ENCODE data around the gene TSGA10IP. TPM values are rescaled to one million over a fixed set of nuclear protein-coding genes. Genes with fewer than 3 reads are reported as not detected.

The TSGA10IP gene
- total RNA-seq, 3 donors from 2014 or later = not detected

DNA sequence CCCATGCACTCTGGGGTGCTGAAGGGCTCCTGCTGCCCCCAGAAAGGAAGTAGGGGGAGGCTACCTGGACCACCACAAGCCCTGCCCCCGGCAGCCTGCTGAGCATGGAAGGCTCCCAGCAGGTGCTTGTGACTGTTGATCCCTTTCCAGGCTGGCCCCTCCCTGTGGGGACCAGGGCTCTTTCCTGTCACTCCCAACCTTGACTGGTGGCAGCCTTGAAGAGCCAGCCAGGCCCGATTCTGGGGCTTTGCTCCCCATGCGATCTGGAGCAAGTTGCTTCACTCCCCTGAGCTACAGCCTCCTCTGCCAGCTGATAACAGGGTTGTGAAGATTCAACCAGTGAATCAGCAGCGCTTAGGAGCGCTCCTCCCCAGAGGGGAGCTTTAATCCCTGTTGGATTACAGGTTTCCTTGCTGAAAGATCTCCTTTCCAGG is 61.9 kb downstream of the TSGA10IP start:
- intact Hi-C loops (cut with DNase I; ENCODE audit: low total_unique reads) = no loop called here
- H3K27ac ChIP-seq = peak overlapping the region; percentile 10 to 23
- no peaks in the 10 kb centered on the region for H3K9me3 ChIP-seq
- no peak overlapping the region for H3K4me3 ChIP-seq
- no peaks in the 10 kb centered on the region for H3K36me3 ChIP-seq
- no peaks in the 10 kb centered on the region for H3K27me3 ChIP-seq
- TF ChIP-seq POLR2A (IDR thresholded peaks at IDR 0.05) (no peak), POLR2AphosphoS5 (IDR thresholded peaks at IDR 0.05) (no peak)
- TF ChIP-seq, protein P1, sequence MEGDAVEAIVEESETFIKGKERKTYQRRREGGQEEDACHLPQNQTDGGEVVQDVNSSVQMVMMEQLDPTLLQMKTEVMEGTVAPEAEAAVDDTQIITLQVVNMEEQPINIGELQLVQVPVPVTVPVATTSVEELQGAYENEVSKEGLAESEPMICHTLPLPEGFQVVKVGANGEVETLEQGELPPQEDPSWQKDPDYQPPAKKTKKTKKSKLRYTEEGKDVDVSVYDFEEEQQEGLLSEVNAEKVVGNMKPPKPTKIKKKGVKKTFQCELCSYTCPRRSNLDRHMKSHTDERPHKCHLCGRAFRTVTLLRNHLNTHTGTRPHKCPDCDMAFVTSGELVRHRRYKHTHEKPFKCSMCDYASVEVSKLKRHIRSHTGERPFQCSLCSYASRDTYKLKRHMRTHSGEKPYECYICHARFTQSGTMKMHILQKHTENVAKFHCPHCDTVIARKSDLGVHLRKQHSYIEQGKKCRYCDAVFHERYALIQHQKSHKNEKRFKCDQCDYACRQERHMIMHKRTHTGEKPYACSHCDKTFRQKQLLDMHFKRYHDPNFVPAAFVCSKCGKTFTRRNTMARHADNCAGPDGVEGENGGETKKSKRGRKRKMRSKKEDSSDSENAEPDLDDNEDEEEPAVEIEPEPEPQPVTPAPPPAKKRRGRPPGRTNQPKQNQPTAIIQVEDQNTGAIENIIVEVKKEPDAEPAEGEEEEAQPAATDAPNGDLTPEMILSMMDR (IDR thresholded peaks at IDR 0.05) = no peak
- peaks cover 0 to 11% of the 10 kb centered on the region in 2 donors for H3K4me1 ChIP-seq
- DNase-seq (ENCODE audit: low spot score in 2 of 2) = no peak

DNA sequence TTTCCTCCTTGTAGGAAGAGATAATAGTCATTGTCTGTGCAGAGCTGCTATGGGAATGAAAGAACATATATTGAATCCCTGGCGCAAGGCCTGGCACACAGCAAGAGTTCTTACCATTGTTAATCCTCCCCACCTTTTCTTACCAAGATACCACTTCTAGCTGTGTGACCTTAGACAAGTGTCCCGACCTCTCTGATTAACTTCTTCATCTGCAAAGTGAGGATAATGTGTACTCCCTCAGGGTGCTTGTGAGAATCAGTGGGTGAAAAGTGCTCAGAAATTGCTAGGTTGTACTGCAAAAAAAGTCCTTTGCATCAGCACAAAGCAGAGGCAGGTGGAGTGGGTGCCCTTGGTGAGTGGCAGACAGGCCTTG is 62.8 kb downstream of the TSGA10IP start:
- H3K36me3 ChIP-seq = no peaks in the 10 kb centered on the region
- peak overlapping the region in 1 of 2 donors; percentile 52 for H3K27ac ChIP-seq
- intact Hi-C loops (cut with DNase I; ENCODE audit: low total_unique reads) = no loop called here
- H3K4me3 ChIP-seq = no peak overlapping the region
- no peak for DNase-seq (ENCODE audit: low spot score in 2 of 2)
- H3K4me1 ChIP-seq = peaks cover 0 to 13% of the 10 kb centered on the region in 2 donors
- peaks cover 0 to 4% of the 10 kb centered on the region in 2 donors for H3K27me3 ChIP-seq
- TF ChIP-seq POLR2A (IDR thresholded peaks at IDR 0.05) = no peak
- TF ChIP-seq, protein P1 (IDR thresholded peaks at IDR 0.05) = no peak
- no peak for TF ChIP-seq POLR2AphosphoS5 (IDR thresholded peaks at IDR 0.05)
- H3K9me3 ChIP-seq = no peaks in the 10 kb centered on the region

DNA sequence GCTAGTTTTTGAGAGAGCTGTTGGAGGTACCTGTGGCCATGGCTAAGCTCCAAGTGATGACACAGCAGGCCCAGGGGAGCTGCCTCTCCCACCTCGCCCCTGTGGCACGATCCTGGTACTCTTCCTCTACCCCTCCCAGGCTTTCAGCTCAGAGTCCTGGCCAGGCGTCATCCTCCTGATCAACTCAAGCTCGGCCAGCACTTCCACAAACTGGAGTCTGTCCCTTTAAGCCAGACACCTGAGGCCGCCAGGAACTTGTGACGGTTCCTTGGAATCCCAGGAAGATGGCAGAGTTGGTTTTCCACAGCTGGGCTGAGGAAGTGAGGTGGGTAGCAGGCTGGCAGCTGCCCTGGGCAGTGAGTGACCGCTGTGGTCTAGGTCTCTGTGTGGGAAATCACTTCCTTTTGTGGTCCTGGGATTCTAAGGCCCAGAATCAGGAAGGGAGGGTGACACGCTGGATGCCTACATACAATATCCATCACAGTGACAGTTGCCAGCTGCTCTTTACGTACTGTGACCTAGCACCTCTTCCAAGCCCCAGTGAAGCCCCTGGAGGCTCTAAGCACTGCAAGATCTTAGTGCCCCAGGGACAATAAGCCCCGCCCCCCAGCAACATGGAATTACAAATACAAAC is 63.3 kb downstream of the TSGA10IP start:
- peaks cover 0 to 10% of the 10 kb centered on the region in 2 donors for H3K4me1 ChIP-seq
- peak overlapping the region in 1 of 2 donors; percentile 52 for H3K27ac ChIP-seq
- no peaks in the 10 kb centered on the region for H3K36me3 ChIP-seq
- DNase-seq (ENCODE audit: low spot score in 2 of 2) = no peak
- no peaks in the 10 kb centered on the region for H3K9me3 ChIP-seq
- no peak for TF ChIP-seq POLR2AphosphoS5 (IDR thresholded peaks at IDR 0.05)
- TF ChIP-seq POLR2A (IDR thresholded peaks at IDR 0.05) = no peak
- TF ChIP-seq, protein P1 (IDR thresholded peaks at IDR 0.05) = no peak
- intact Hi-C loops (cut with DNase I; ENCODE audit: low total_unique reads) = no loop called here
- H3K4me3 ChIP-seq = no peak overlapping the region
- peaks cover 0 to 6% of the 10 kb centered on the region in 2 donors for H3K27me3 ChIP-seq

Other genes starting within 250 kb of the TSGA10IP start
- 10 to 100 TPM; 50.1 to 66.7 (median 61.3) TPM for gene KAT5, start 233.2 kb upstream of the TSGA10IP start, total RNA-seq
- 100 to 1,000 TPM in 1 of 3 donors, 10 to 100 TPM in 2; 89.1 to 110 (median 99.8) TPM for gene RNASEH2C, start 224.7 kb upstream of the TSGA10IP start, total RNA-seq
- 10 to 100 TPM; 15.5 to 19.3 (median 17.6) TPM for gene AP5B1, start 164.5 kb upstream of the TSGA10IP start, total RNA-seq
- gene OVOL1, start 158.4 kb upstream of the TSGA10IP start, total RNA-seq = 1 to 10 TPM in 2 of 3 donors, not detected in 1; 3.6 to 5.1 TPM
- 1 to 10 TPM in 1 of 3 donors, under 1 TPM in 2; 0.15 to 2.3 (median 0.48) TPM for gene SNX32, start 111.5 kb upstream of the TSGA10IP start, total RNA-seq
- 100 to 1,000 TPM; 407 to 564 (median 453) TPM for gene CFL1, start 87.3 kb upstream of the TSGA10IP start, total RNA-seq
- gene MUS81, start 85.0 kb upstream of the TSGA10IP start, total RNA-seq = 10 to 100 TPM; 29.8 to 44.6 (median 42.9) TPM
- 10 to 100 TPM; 34.5 to 75.0 (median 57.0) TPM for gene EFEMP2, start 72.7 kb upstream of the TSGA10IP start, total RNA-seq
- gene CTSW, start 65.6 kb upstream of the TSGA10IP start, total RNA-seq = 1 to 10 TPM; 1.6 to 4.0 (median 1.9) TPM
- gene FIBP, start 57.0 kb upstream of the TSGA10IP start, total RNA-seq = 10 to 100 TPM; 51.2 to 68.5 (median 51.7) TPM
- gene CCDC85B, start 54.8 kb upstream of the TSGA10IP start, total RNA-seq = 10 to 100 TPM; 30.3 to 91.1 (median 41.9) TPM
- 10 to 100 TPM in 1 of 3 donors, 1 to 10 TPM in 2; 2.4 to 17.0 (median 7.2) TPM for gene FOSL1, start 45.1 kb upstream of the TSGA10IP start, total RNA-seq
- gene C11orf68, start 26.4 kb upstream of the TSGA10IP start, total RNA-seq = 10 to 100 TPM; 16.7 to 20.3 (median 19.7) TPM
- 10 to 100 TPM; 50.1 to 64.5 (median 51.5) TPM for gene DRAP1, start 26.1 kb upstream of the TSGA10IP start, total RNA-seq
- gene SART1, start 16.3 kb downstream of the TSGA10IP start, total RNA-seq = 10 to 100 TPM; 55.2 to 68.5 (median 55.9) TPM
- 10 to 100 TPM; 31.0 to 33.1 (median 31.0) TPM for gene EIF1AD, start 56.7 kb downstream of the TSGA10IP start, total RNA-seq
- gene BANF1, start 57.0 kb downstream of the TSGA10IP start, total RNA-seq = 10 to 100 TPM; 15.7 to 42.0 (median 37.4) TPM
- gene CST6, start 66.5 kb downstream of the TSGA10IP start, total RNA-seq = under 1 TPM in 2 of 3 donors, not detected in 1; 0.59 to 0.98 TPM
- gene CATSPER1, start 81.0 kb downstream of the TSGA10IP start, total RNA-seq = 1 to 10 TPM in 1 of 3 donors, under 1 TPM in 1, not detected in 1; 0.32 to 1.3 TPM
- gene GAL3ST3, start 103.7 kb downstream of the TSGA10IP start, total RNA-seq = under 1 TPM in 1 of 3 donors, not detected in 2; 0.29 TPM
- gene SF3B2, start 106.9 kb downstream of the TSGA10IP start, total RNA-seq = 100 to 1,000 TPM; 144 to 163 (median 154) TPM
- gene PACS1, start 124.8 kb downstream of the TSGA10IP start, total RNA-seq = 10 to 100 TPM; 37.9 to 40.6 (median 38.6) TPM

All from breast epithelium (tissue), 4 donors.